Measurements from ENCODE around the gene RNF13. TPM values are rescaled to one million over a fixed set of nuclear protein-coding genes. Genes with fewer than 3 reads are reported as not detected.
"Not testable (repeated sequence)": the region's sequence is repeated elsewhere in the genome, so short reads cannot be mapped to it uniquely, and the experiment has no call there.

Gene RNF13
- total RNA-seq, 3 donors from 2014 or later = 52.6 to 85.0 (median 64.9) TPM

DNA sequence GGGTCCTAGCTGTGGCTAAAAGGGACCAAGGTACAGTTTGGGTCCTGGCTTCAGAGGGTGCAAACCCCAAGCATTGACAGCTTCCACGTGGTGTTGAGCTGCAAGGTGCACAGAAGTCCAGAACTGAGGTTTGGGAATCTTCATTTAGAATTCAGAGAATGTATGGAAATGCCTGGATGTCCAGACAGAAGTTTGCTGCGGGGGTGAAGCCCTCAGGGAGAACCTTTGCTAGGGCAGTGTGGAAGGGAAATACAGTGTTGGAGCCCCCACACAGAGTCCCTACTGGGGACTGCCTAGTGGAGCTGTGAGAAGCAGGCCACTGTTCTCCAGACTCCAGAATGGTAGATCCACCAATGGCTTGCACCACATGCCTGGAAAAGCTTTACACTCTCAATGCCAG is 17.9 kb downstream of the RNF13 start:
- Histone ChIP-seq H3K36me3 (ENCODE audit: low read depth) (no peaks in the 10 kb centered on the region), H3K9me3 (peaks cover 44% of the 10 kb centered on the region), H3K4me1 (ENCODE audit: low read depth) (no peaks in the 10 kb centered on the region), H3K4me3 (no peak overlapping the region)
- DNase-seq (no peak), ATAC-seq (no peak)
- TF ChIP-seq, protein P1, sequence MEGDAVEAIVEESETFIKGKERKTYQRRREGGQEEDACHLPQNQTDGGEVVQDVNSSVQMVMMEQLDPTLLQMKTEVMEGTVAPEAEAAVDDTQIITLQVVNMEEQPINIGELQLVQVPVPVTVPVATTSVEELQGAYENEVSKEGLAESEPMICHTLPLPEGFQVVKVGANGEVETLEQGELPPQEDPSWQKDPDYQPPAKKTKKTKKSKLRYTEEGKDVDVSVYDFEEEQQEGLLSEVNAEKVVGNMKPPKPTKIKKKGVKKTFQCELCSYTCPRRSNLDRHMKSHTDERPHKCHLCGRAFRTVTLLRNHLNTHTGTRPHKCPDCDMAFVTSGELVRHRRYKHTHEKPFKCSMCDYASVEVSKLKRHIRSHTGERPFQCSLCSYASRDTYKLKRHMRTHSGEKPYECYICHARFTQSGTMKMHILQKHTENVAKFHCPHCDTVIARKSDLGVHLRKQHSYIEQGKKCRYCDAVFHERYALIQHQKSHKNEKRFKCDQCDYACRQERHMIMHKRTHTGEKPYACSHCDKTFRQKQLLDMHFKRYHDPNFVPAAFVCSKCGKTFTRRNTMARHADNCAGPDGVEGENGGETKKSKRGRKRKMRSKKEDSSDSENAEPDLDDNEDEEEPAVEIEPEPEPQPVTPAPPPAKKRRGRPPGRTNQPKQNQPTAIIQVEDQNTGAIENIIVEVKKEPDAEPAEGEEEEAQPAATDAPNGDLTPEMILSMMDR (IDR thresholded peaks at IDR 0.05) = no peak
- intact Hi-C loops (cut with DNase I, micrococcal nuclease) = no loop called here

DNA sequence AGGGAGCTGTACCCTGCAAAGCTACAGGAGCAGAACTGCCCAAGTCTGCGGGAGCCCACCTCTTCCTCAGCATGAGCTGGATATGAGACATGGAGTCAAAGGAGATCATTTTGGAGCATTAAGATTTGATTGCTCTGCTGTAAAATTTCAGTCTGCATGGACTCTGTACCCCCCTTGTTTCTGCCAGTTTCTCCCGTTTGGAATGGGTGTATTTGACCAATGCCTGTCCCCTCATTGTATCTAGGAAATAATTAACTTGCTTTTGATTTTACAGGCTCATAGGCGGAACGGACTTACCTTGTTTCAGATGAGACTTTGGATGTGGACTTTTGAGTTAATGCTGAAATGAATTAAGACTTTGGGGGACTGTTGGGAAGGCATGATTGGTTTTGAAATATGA is 18.3 kb downstream of the RNF13 start:
- ATAC-seq = no peak
- H3K36me3 ChIP-seq (ENCODE audit: low read depth) = no peaks in the 10 kb centered on the region
- DNase-seq = no peak
- H3K9me3 ChIP-seq = peaks cover 47% of the 10 kb centered on the region
- intact Hi-C loops (cut with DNase I, micrococcal nuclease) = no loop called here
- H3K4me1 ChIP-seq (ENCODE audit: low read depth) = no peaks in the 10 kb centered on the region
- TF ChIP-seq, protein P1 (IDR thresholded peaks at IDR 0.05) = no peak
- no peak overlapping the region for H3K4me3 ChIP-seq

DNA sequence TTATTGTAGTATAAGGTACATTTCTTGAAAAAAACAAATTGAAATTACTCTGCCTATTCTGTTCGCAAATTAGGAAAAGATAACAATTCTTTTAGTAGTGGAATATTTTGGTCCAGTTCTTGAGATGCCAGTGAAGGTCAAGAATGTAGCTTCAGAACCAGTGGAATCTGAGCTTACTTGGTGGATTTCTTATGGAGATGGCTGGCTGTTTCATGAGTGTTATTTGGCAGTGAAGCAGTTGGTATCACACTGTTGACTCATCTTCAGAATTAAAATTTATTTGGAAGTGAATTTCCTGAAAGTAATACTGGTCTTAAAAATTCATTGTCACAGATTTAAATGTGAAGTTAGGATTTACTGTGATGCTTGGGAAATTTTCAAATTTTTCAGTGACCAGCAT is 19.1 kb downstream of the RNF13 start:
- TF ChIP-seq, protein P1 (IDR thresholded peaks at IDR 0.05) = no peak
- H3K9me3 ChIP-seq = peaks cover 54% of the 10 kb centered on the region

DNA sequence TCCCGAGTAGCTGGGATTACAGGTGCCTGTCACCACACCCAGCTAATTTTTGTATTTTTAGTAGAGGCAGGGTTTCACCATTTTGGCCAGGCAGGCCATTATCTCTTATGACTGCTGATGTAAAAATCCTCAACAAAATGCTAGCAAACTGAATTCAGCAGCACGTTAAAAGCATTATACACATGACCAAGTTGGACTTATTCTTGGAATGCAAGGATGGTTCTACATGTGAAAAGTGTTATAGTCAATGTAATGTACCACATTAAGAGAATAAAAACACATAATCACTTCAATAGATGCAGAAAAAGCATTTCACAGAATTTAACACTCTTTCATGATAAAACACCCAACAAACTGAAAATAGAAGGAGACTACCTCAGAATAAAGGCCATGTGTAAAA is 20.2 kb downstream of the RNF13 start:
- TF ChIP-seq, protein P1 (IDR thresholded peaks at IDR 0.05) = no peak
- no peak for ATAC-seq
- Histone ChIP-seq H3K9me3 (peaks cover 66% of the 10 kb centered on the region), H3K4me1 (ENCODE audit: low read depth) (no peaks in the 10 kb centered on the region), H3K4me3 (no peak overlapping the region), H3K36me3 (ENCODE audit: low read depth) (no peaks in the 10 kb centered on the region)
- intact Hi-C loops (cut with DNase I, micrococcal nuclease) = no loop called here
- DNase-seq = no peak

More for the DNA sequence above, 19.1 kb downstream of the RNF13 start:
- ATAC-seq = no peak
- no peaks in the 10 kb centered on the region for H3K36me3 ChIP-seq (ENCODE audit: low read depth)
- no peak overlapping the region for H3K4me3 ChIP-seq
- H3K4me1 ChIP-seq (ENCODE audit: low read depth) = no peaks in the 10 kb centered on the region
- no peak for DNase-seq
- intact Hi-C loops (cut with DNase I, micrococcal nuclease) = no loop called here

DNA sequence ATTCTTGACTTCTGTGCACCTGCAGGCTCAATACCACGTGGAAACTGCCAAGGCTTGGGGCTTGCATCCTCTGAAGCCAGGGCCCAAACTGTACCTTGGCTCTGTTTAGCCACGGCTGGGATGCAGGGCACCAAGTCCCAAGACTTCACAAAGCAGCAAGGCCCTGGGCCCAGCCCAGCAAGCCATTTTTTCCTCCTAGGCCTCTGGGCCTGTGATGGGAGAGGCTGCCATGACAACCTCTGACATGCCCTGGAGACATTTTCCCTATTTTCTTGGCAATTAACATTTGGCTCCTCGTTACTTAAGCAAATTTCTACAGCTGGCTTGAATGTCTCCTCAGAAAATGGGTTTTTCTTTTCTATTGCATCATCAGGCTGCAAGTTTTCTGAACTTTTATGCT is 25.5 kb downstream of the RNF13 start:
- H3K9me3 ChIP-seq = peaks cover 37% of the 10 kb centered on the region
- ATAC-seq; H3K4me1 ChIP-seq (ENCODE audit: low read depth); H3K4me3 ChIP-seq; DNase-seq; intact Hi-C loops (cut with DNase I, micrococcal nuclease); H3K36me3 ChIP-seq (ENCODE audit: low read depth): not testable (repeated sequence)

DNA sequence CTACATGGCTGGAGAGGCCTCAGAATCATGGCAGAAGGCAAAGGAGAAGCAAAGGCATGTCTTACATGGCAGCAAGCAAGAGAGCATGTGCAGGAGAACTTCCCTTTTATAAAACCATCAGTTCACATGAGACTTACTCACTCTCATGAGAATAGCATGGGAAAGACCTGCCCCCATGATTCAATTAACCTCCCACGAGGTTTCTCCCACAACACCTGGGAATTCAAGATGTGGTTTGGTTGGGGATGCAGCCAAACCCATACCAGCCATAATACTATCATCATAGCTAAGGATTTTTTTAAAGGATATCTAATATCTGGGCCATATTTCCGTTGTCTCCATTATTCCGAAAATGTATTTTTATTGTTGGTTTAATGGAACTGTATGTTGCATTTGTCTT is 26.5 kb downstream of the RNF13 start:
- ATAC-seq; H3K4me1 ChIP-seq (ENCODE audit: low read depth); H3K4me3 ChIP-seq; H3K36me3 ChIP-seq (ENCODE audit: low read depth); DNase-seq; intact Hi-C loops (cut with DNase I, micrococcal nuclease): not testable (repeated sequence)
- peaks cover 30% of the 10 kb centered on the region for H3K9me3 ChIP-seq

DNA sequence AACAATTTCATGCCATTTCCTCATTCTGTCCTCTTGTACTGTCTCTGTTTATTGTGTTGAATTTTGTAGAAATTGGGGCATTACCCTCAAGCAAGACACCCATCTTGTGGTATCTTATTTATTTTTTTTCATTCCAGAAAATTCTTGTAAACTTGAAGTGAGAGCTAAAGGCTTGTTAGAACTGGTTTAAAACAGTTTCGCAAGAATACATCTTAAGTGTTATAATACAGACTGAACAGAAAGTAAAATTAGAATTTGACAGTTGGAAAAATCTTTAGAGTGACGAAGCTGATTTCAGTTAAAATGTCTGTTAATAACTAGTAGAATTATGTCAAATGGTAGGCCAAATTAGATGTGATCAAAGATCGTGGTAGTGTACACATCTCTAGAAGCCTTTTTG is 26.9 kb downstream of the RNF13 start:
- DNase-seq (no peak), ATAC-seq (no peak)
- no peak overlapping the region for H3K4me3 ChIP-seq
- H3K36me3 ChIP-seq (ENCODE audit: low read depth) = no peaks in the 10 kb centered on the region
- H3K4me1 ChIP-seq (ENCODE audit: low read depth) = no peaks in the 10 kb centered on the region
- peaks cover 28% of the 10 kb centered on the region for H3K9me3 ChIP-seq
- intact Hi-C loops (cut with DNase I, micrococcal nuclease) = no loop called here
- TF ChIP-seq, protein P1 (IDR thresholded peaks at IDR 0.05) = no peak

Measured in mucosa of descending colon (tissue), 3 donors.